HCT116 (cell line): ENCODE data around the gene GCN1. TPM values are rescaled to one million over a fixed set of nuclear protein-coding genes. Genes with fewer than 3 reads are reported as not detected.

Experiments used
- ATAC-seq: fragments of 200-7000 bp; cut with Tn5 transposase; 2 replicates; pipeline ENCODE4 v1.9.1; 2020; ENCODE audit warnings: mild to moderate bottlenecking, moderate library complexity
- BruUV-seq: library from RNA; stranded (reverse); fragments of 400-500 nt; replicated peaks from 2 replicates; lab custom pipeline; 2021; lab: Mats Ljungman, UMichigan
- CTCF ChIA-PET: fragments of 300-600 bp; sonication (Branson Sonifier 250); formaldehyde crosslinking; loops from one replicate; lab custom pipeline; 2021; ENCODE audit warnings: antibody characterized with exemption; lab: Charles Lee
- POLR2A ChIA-PET: fragments of 300-600, 350-600 bp; sonication (Branson Sonifier 250); formaldehyde crosslinking; loops from one replicate; lab custom pipeline; 2021; ENCODE audit warnings: antibody characterized with exemption; lab: Charles Lee
- RAD21 ChIA-PET, 2 experiments: fragments of 300-600 bp; sonication (Branson Sonifier 250); formaldehyde crosslinking; loops; one replicate each; lab custom pipeline; 2023; ENCODE audit warnings: low total read pairs in 2 of 2; ENCODE audit not compliant: uncharacterized antibody in 2 of 2, unreplicated experiment in 2 of 2, low non-redundant PET in 1 of 2; lab: Charles Lee
- DNase-seq: peaks from one replicate; pipeline ENCODE4 v3.0.0-alpha.2; 2010; ENCODE audit warnings: low read depth, low spot score
- H2AFZ ChIP-seq: fragments of 200-600 bp; shearing (Covaris generic), sonication (generic); 2 replicates; pipeline ENCODE4 v1.6.1; 2017; ENCODE audit warnings: low read depth, mixed run types, mixed read lengths, antibody characterized with exemption, low read length; ENCODE audit not compliant: poor library complexity, severe bottlenecking
- H3K27ac ChIP-seq: 2 replicates; pipeline ENCODE4 v1.5.1; 2012; ENCODE audit warnings: low read depth, low read length
- H3K27me3 ChIP-seq: fragments of 200-600 bp; sonication (generic); 2 replicates; pipeline ENCODE4 v1.6.1; 2016; ENCODE audit warnings: mixed run types, low read length, mixed read lengths; ENCODE audit not compliant: insufficient read depth
- H3K36me3 ChIP-seq, 2 experiments: fragments of 200-500 bp in 1 of 2; fragments of 200-600 bp in 1 of 2; sonication (Bioruptor generic) in 1 of 2; sonication (generic) in 1 of 2; 2 replicates each; pipeline versions ENCODE4 v1.5.1 to v1.6.1; 2014 to 2016; ENCODE audit warnings: low read length in 2 of 2, inconsistent platforms in 1 of 2, mixed read lengths in 1 of 2, mixed run types in 1 of 2; ENCODE audit not compliant: insufficient read depth in 2 of 2, control insufficient read depth in 1 of 2
- H3K4me1 ChIP-seq, 2 experiments: fragments of 200-600 bp in 1 of 2; sonication (generic) in 1 of 2; 2 replicates each; pipeline versions ENCODE4 v1.5.1 to v1.6.1; 2012 to 2017; ENCODE audit warnings: low read length in 2 of 2, inconsistent platforms in 1 of 2, mild to moderate bottlenecking in 1 of 2, mixed read lengths in 1 of 2, mixed run types in 1 of 2, moderate library complexity in 1 of 2; ENCODE audit not compliant: insufficient read depth in 2 of 2, control insufficient read depth in 1 of 2
- H3K4me2 ChIP-seq: fragments of 200-600 bp; sonication (generic); 2 replicates; pipeline ENCODE4 v1.6.1; 2017; ENCODE audit warnings: mixed run types, low read length, mixed read lengths
- H3K4me3 ChIP-seq, 2 experiments: fragments of 200-600 bp in 1 of 2; sonication (generic) in 1 of 2; replicated peaks in 1 of 2; 2 replicates each; pipeline ENCODE4 v1.5.1; 2011 to 2016; ENCODE audit warnings: low read length in 2 of 2, control low read depth in 1 of 2, low read depth in 1 of 2, mild to moderate bottlenecking in 1 of 2, mixed read lengths in 1 of 2, mixed run types in 1 of 2
- H3K79me2 ChIP-seq: fragments of 200-600 bp; sonication (generic); 2 replicates; pipeline ENCODE4 v1.6.1; 2017; ENCODE audit warnings: mild to moderate bottlenecking, mixed run types, low read length, moderate library complexity, mixed read lengths; ENCODE audit not compliant: insufficient read depth
- H3K9ac ChIP-seq: fragments of 200-600 bp; sonication (generic); 2 replicates; pipeline ENCODE4 v1.6.1; 2016; ENCODE audit warnings: low read length, mixed read lengths
- H3K9me2 ChIP-seq: fragments of 200-600 bp; sonication (generic), shearing (Covaris generic); 2 replicates; pipeline ENCODE4 v1.6.1; 2017; ENCODE audit warnings: mixed run types, mild to moderate bottlenecking, moderate library complexity; ENCODE audit not compliant: insufficient read depth
- H3K9me3 ChIP-seq, 2 experiments: fragments of 200-500 bp in 1 of 2; fragments of 200-600 bp in 1 of 2; sonication (Bioruptor generic) in 1 of 2; sonication (generic) in 1 of 2; 2 replicates each; pipeline ENCODE4 v1.6.1; 2014 to 2017; ENCODE audit warnings: low read length in 2 of 2, mixed read lengths in 2 of 2, inconsistent platforms in 1 of 2, low read depth in 1 of 2, mild to moderate bottlenecking in 1 of 2, mixed run types in 1 of 2, moderate library complexity in 1 of 2; ENCODE audit not compliant: control insufficient read depth in 1 of 2, insufficient read depth in 1 of 2
- H4K20me1 ChIP-seq: fragments of 200-600 bp; sonication (generic), shearing (Covaris generic); 2 replicates; pipeline ENCODE4 v1.6.1; 2017; ENCODE audit warnings: mixed run types, mild to moderate bottlenecking, moderate library complexity; ENCODE audit not compliant: insufficient read depth
- ATF3 ChIP-seq: IDR thresholded peaks from 2 replicates; pipeline ENCODE4 v1.6.1; 2012
- CTCF ChIP-seq, 3 experiments: fragments of 200-600 bp in 1 of 3; sonication (generic) in 1 of 3; IDR thresholded peaks in 2 of 3; conservative IDR thresholded peaks in 1 of 3; 2 replicates each; pipeline ENCODE4 v1.5.1; 2012 to 2017; ENCODE audit warnings: low read depth in 2 of 3, low read length in 2 of 3, antibody characterized with exemption in 1 of 3, borderline replicate concordance in 1 of 3, control low read depth in 1 of 3, mild to moderate bottlenecking in 1 of 3, mixed read lengths in 1 of 3, mixed run types in 1 of 3, moderate library complexity in 1 of 3; ENCODE audit not compliant: insufficient read depth in 1 of 3
- MAX ChIP-seq: IDR thresholded peaks from 2 replicates; pipeline ENCODE4 v1.6.1; 2012
- POLR2A ChIP-seq: IDR thresholded peaks from 2 replicates; pipeline ENCODE4 v1.7.0; 2011; ENCODE audit warnings: borderline replicate concordance; ENCODE audit not compliant: insufficient read depth, insufficient read length; ENCODE audit errors: extremely low read depth
- SIN3A ChIP-seq: IDR thresholded peaks from 2 replicates; pipeline ENCODE4 v1.6.1; 2012; ENCODE audit warnings: low read depth
- SP1 ChIP-seq: IDR thresholded peaks from 2 replicates; pipeline ENCODE4 v1.6.1; 2012; ENCODE audit warnings: low read depth
- TCF7L2 ChIP-seq: IDR thresholded peaks from 2 replicates; pipeline ENCODE4 v1.7.0; 2011; ENCODE audit warnings: borderline replicate concordance, inconsistent platforms; ENCODE audit not compliant: insufficient read depth, insufficient read length; ENCODE audit errors: extremely low read depth
- ZBTB33 ChIP-seq: IDR thresholded peaks from 2 replicates; pipeline ENCODE4 v1.6.1; 2011; ENCODE audit warnings: mild to moderate bottlenecking, low read length, moderate library complexity; ENCODE audit not compliant: insufficient replicate concordance; ENCODE audit errors: extremely low read depth
- intact Hi-C: fragments of 100-400 bp; cut with micrococcal nuclease; formaldehyde crosslinking; loops from 2 replicates; pipeline ENCODE4 v1.10.0; 2022
- total RNA-seq: library from RNA; stranded (reverse); gene quantifications from one replicate; pipeline ENCODE4 v1.2.1, GENCODE V29; 2021; ENCODE audit not compliant: unreplicated experiment

GCN1 gene
- total RNA-seq, 1 experiment from 2014 or later = 184 TPM

- ATAC-seq (no peak), DNase-seq (no peak)
- intact Hi-C loops = no loop called here
- CTCF ChIA-PET = interaction anchor here (1.1 kb wide), 1 partner anchor 49 kb away, joined by 8 read pairs; the partner anchor contains the start of gene PXN
- Histone ChIP-seq H3K9me2 (no peaks in the 10 kb centered on the region), H2AFZ (no peak overlapping the region), H4K20me1 (no peaks in the 10 kb centered on the region), H3K4me2 (no peak overlapping the region), H3K79me2 (no peaks in the 10 kb centered on the region), H3K27me3 (no peaks in the 10 kb centered on the region), H3K27ac (no peak overlapping the region), H3K4me1 (no peaks in the 10 kb centered on the region), H3K36me3 (peaks cover 46 to 48% of the 10 kb centered on the region in 2 experiments; a peak in 3 of 4 replicates), H3K9ac (no peak overlapping the region), H3K4me3 (no peak overlapping the region), H3K9me3 (no peaks in the 10 kb centered on the region)
- RAD21 ChIA-PET = no interaction called here
- POLR2A ChIA-PET = interaction anchor here (5.4 kb wide), 1 partner anchor 16 kb away, joined by 40 read pairs; the partner anchor contains the start of gene RPLP0
- no TSS peak for BruUV-seq
- no peak for TF ChIP-seq POLR2A
- no peak for TF ChIP-seq SP1
- no peak for TF ChIP-seq SIN3A
- no peak for TF ChIP-seq MAX
- TF ChIP-seq ATF3 = no peak
- no peak for TF ChIP-seq ZBTB33
- TF ChIP-seq TCF7L2 = no peak
- TF ChIP-seq CTCF (IDR thresholded peaks at IDR 0.05 in 2 of 3, conservative IDR thresholded peaks at IDR 0.05 in 1 of 3; ENCODE audit: borderline replicate concordance in 1 of 3, insufficient read depth in 1 of 3, low read depth in 2 of 3, low read length in 2 of 3) = no peak
Observed at GRCh38 chr12:120216742-120217605, 22.5 kb upstream of the GCN1 start.
